Stimulated activated CD8-positive, alpha-beta memory T cell treated with anti-CD3 and anti-CD28 coated beads, Interleukin-4, amount 100 ng/mL, for 4 hours (primary cell): Measurements from ENCODE around the gene THSD8.
A peak's percentile ranks its signal among the peaks of the same experiment; 100 is the strongest.

Experiments used
- DNase-seq, 2 donors: peaks; one replicate each; pipeline ENCODE4 v3.0.0-alpha.2; 2020; ENCODE audit warnings: low read depth in 2 of 2, low spot score in 1 of 2

The THSD8 gene

DNA sequence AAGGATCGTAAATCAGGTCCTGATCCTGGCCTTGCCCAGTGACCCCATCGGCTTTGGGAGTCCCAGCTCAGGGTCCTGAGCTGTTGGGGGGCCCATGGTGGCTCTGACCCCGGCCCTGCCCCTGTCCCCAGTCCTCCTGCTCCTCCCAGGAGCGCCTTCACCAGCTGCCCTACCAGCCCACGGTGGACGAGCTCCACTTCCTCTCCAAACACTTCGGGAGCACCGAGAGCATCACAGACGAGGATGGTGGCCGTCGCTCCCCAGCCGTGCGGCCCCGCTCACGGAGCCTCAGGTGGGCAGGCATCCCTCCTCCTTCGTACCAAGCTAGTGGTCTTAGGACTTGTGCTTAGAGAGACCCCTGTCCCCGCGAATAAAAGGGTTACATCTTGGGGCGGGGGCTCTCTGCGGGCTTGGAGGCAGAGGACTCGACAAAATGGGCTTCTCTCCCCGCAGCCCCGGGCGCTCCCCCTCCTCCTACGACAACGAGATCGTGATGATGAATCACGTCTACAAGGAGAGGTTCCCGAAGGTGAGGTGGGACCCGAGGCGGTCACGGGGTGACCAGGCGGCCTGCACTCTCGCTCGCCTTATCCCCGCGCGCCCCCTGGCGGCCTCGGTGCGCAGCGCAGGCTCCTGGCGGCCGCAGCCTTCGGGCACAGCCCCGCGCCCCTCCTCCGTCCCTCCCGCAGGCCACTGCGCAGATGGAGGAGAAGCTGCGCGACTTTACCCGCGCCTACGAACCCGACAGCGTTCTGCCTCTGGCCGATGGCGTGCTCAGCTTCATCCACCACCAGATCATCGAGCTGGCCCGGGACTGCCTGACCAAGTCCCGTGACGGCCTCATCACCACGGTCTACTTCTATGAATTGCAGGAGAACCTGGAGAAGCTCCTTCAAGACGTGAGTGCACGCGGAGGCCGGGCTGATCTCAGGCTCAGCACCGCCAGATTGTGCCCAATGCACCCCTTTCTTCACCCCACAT lies 45.6 kb downstream of the THSD8 start:
- peak; percentile 66 to 70 for DNase-seq
